Measurements from ENCODE around the gene SKP1. TPM values are rescaled to one million over a fixed set of nuclear protein-coding genes. Genes with fewer than 3 reads are reported as not detected.
A peak's percentile ranks its signal among the peaks of the same experiment; 100 is the strongest.
"Not testable (repeated sequence)": the region's sequence is repeated elsewhere in the genome, so short reads cannot be mapped to it uniquely, and the experiment has no call there.

The SKP1 gene
- polyA plus RNA-seq (ENCODE audit: insufficient read length in 3 of 3): 100 to 1,000 TPM; 643 to 801 (median 714) TPM
- long read RNA-seq, donor 1, full-length matches to known transcripts: 422 of 468 reads
- long read RNA-seq, donor 1, partial matches to known transcripts: 31 of 468 reads
- long read RNA-seq, donor 1, other reads (novel, unspliced or antisense): 15 of 468 reads
- long read RNA-seq, donor 2, full-length matches to known transcripts: 523 of 608 reads
- long read RNA-seq, donor 2, partial matches to known transcripts: 62 of 608 reads
- long read RNA-seq, donor 2, other reads (novel, unspliced or antisense): 23 of 608 reads
- long read RNA-seq, donor 3, full-length matches to known transcripts: 459 of 539 reads
- long read RNA-seq, donor 3, partial matches to known transcripts: 80 of 539 reads
- long read RNA-seq, donor 3, other reads (novel, unspliced or antisense): 0 of 539 reads
- long read RNA-seq, donor 4, full-length matches to known transcripts: 507 of 598 reads
- long read RNA-seq, donor 4, partial matches to known transcripts: 64 of 598 reads
- long read RNA-seq, donor 4, other reads (novel, unspliced or antisense): 27 of 598 reads
- long read RNA-seq, donor 5, full-length matches to known transcripts: 316 of 345 reads
- long read RNA-seq, donor 5, partial matches to known transcripts: 11 of 345 reads
- long read RNA-seq, donor 5, other reads (novel, unspliced or antisense): 18 of 345 reads
- long read RNA-seq, donor 6, full-length matches to known transcripts: 344 of 394 reads
- long read RNA-seq, donor 6, partial matches to known transcripts: 37 of 394 reads
- long read RNA-seq, donor 6, other reads (novel, unspliced or antisense): 13 of 394 reads
- long read RNA-seq, donor 7, full-length matches to known transcripts: 518 of 628 reads
- long read RNA-seq, donor 7, partial matches to known transcripts: 76 of 628 reads
- long read RNA-seq, donor 7, other reads (novel, unspliced or antisense): 34 of 628 reads
- long read RNA-seq, donor 8, full-length matches to known transcripts: 164 of 175 reads
- long read RNA-seq, donor 8, partial matches to known transcripts: 6 of 175 reads
- long read RNA-seq, donor 8, other reads (novel, unspliced or antisense): 5 of 175 reads
- long read RNA-seq, donor 9, full-length matches to known transcripts: 562 of 635 reads
- long read RNA-seq, donor 9, partial matches to known transcripts: 51 of 635 reads
- long read RNA-seq, donor 9, other reads (novel, unspliced or antisense): 22 of 635 reads
- long read RNA-seq, donor 10, full-length matches to known transcripts: 380 of 441 reads
- long read RNA-seq, donor 10, partial matches to known transcripts: 52 of 441 reads
- long read RNA-seq, donor 10, other reads (novel, unspliced or antisense): 9 of 441 reads
- long read RNA-seq, donor 11, full-length matches to known transcripts: 348 of 402 reads
- long read RNA-seq, donor 11, partial matches to known transcripts: 37 of 402 reads
- long read RNA-seq, donor 11, other reads (novel, unspliced or antisense): 17 of 402 reads
- long read RNA-seq, donor 12, full-length matches to known transcripts: 528 of 587 reads
- long read RNA-seq, donor 12, partial matches to known transcripts: 47 of 587 reads
- long read RNA-seq, donor 12, other reads (novel, unspliced or antisense): 12 of 587 reads
- long read RNA-seq, donor 13, full-length matches to known transcripts: 269 of 322 reads
- long read RNA-seq, donor 13, partial matches to known transcripts: 47 of 322 reads
- long read RNA-seq, donor 13, other reads (novel, unspliced or antisense): 6 of 322 reads
- long read RNA-seq, donor 14, full-length matches to known transcripts: 743 of 944 reads
- long read RNA-seq, donor 14, partial matches to known transcripts: 128 of 944 reads
- long read RNA-seq, donor 14, other reads (novel, unspliced or antisense): 73 of 944 reads
- long read RNA-seq, donor 15, full-length matches to known transcripts: 438 of 514 reads
- long read RNA-seq, donor 15, partial matches to known transcripts: 66 of 514 reads
- long read RNA-seq, donor 15, other reads (novel, unspliced or antisense): 10 of 514 reads
- long read RNA-seq, donor 16, full-length matches to known transcripts: 540 of 634 reads
- long read RNA-seq, donor 16, partial matches to known transcripts: 68 of 634 reads
- long read RNA-seq, donor 16, other reads (novel, unspliced or antisense): 26 of 634 reads

DNA sequence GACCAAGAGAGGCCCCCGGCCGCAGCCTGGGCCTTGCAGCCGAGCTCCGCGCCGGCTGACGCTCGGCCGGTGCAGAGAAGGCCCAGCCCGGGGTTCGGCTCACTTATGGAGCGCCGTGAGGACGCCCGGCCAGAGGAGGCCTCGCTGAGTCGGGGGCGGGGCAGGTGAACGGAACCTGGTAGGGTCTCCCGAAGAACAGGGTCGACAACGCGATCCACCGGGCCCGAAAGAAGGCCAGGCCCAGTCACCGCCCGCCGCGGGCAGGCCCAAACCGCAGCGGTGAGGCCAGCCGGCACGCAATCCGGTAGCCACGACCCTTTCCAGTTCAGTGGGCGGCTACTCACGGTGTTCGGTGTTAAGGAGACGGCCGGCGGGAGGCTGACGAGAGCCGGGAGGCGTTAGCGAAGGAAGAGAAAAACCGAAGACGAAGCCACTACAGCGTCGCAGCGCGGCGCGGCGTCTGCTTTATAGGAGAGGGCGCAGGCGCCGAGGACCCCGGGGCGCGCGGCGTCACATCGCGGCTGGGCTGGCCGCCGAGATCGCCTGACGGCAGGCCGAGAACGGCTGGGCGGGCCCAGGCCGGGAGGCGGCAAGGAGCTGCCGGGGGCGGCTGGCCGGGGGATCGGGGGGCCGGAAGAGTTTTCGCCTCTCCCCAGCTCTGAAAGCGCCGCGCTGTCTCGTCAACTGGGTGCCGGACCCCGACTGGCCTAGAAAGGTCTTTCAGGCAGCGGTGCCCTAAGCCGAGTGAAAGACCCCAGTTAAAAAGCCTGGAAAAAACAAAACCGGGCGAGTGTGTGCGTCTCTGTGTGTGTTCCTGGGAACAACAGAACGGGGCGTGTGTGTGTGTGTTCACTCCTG lies at the start of gene SKP1:
SKP1 (minus strand) TSS at position 440 of the 858 bp plus-strand sequence. CDS start 2,928 bp downstream, outside the sequence.
- DNase-seq: peak; percentile 85

- peak; percentile 98 for DNase-seq
Measured at GRCh38 chr5:134225780-134226440, 49.2 kb upstream of the SKP1 start, which contains the start of gene PPP2CA. Gene PPP2CA, minus strand, starts transcription at chr5:134226073. Its CDS starts 212 bp downstream, at chr5:134225861.

GRCh38 chr5:134224888-134225779 lies 48.4 kb upstream of the SKP1 start:
- peak; percentile 81 for DNase-seq

GRCh38 chr5:134223406-134224248 lies 46.9 kb upstream of the SKP1 start:
- DNase-seq: no peak

DNA sequence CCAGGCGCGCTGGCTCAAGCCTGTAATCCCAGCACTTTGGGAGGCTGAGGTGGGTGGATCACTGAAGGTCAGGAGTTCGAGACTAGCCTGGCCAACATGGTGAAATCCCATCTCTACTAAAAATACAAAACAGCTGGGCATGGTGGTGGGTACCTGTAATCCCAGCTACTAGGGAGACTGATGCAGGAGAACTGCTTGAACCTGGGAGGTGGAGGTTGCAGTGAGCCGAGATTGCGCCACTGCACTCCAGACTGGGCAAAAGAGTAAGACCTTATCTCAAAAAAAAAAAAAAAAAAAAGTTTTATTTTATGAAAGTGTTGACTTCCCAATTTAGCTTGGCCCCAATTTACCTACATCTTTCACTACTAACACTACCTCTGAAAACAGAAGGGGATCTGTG lies 44.9 kb upstream of the SKP1 start:
- not testable (repeated sequence) for DNase-seq

DNA sequence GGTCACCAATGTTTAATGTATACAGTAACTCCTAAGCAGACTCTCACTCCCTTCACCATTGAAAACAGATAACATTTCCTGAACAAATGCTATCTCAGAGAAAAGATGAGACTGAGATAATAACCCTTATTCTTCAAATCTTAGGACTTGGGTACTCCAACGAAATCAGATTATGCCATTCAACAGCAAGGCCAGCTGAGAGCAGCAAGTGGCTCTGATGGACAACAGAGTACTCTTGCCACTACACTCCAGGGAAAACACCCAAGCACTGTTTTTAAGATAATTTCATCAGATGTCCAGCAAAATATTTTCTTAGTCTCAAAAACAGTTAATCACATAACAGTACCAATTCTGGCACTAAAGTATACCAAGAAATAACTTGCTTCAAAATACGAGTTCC lies 39.0 kb upstream of the SKP1 start:
- DNase-seq: no peak

GRCh38 chr5:134211263-134212031 lies 34.7 kb upstream of the SKP1 start:
- peak; percentile 22 for DNase-seq

DNA sequence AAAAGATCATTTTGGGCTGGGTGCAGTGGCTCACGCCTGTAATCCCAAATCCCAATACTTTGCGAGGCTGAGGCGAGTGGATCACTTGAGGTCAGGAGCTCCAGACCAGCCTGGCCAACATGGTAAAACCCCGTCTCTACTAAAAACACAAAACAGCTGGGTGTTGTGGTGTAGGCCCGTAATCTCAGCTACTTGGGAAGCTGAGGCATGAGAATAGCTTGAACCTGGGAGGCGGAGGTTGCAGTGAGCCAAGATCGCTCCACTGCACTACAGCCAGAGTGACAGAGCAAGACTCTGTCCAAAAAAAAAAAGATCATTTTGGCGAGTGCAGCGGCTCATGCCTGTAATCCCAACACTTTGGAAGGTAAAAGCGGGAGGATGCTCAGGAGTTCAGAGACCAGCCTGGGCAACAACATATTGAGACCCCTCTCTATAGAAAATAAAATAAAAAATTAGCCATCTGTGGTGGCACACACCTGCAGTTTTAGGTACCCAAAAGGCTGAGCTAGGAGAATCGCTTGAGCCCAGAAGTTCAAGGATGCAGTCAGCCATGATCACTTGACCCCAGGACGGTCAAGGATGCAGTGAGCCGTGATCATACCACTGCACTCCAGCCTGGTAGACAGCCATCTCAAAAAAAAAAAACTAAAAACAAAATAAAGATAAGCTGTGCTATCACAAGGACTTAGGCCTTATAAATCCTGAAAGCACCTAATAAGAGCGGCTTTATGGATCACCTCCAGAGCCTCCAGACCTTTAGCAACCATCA lies 32.9 kb upstream of the SKP1 start:
- no peak for DNase-seq

DNA sequence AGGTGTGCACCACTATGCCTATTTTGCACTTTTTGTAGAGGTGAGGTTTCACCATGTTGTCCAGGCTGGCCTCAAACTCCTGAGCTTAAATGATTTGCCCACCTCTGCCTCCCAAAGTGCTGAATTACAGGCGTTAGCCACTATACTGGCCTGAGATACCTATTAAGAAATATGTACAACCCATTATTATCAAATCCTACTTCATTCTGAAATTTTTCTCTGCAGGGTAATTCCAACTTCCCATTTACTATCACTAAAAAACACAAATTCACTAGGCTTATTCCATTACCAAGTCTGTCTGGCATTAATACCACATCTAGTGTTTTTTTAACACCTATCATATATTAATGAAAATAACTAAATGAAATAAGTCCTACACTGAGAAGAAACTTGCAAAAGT lies 30.9 kb upstream of the SKP1 start:
- no peak for DNase-seq

DNA sequence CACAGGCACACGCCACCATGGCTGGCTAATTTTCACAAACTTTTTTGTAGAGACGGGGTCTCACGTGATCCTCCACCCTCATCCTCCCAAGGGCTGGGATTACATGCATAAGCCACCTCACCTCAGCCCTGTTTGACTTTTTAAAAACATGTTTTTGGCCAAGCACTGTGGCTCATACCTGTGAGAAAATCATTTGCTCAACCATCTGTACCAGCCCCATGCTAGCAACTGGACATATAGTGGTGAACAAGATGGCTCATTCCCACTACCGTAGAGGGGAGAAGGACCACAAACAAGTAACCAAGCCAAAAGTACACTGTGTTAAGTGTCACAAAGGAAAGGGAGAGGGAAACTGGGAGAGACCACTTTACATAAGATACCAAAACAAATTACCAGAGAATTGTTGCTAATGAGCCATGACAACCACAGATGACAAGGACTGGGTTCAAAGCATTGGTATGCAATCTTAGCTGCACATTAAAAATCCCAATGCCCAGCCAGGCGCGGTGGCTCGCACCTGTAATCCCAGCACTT lies 29.9 kb upstream of the SKP1 start:
- no peak for DNase-seq

DNA sequence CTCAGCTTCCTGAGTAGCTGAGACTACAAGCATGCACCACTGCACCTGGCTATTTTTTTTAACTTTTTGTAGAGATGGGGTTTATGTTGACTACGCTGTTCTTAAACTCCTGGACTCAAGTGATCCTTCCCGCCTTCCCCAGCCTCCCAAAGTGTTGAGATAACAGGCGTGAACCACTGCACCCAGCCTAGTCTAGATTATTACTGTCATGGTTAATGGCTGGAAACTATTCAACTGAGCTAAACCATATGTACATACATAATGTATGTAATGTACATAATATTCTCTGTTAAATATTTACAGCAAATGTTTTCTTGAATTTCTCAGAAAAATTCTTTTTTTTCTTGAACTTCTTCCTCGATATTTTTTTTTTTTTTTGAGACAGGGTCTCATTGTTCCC lies 27.8 kb upstream of the SKP1 start:
- no peak for DNase-seq

DNA sequence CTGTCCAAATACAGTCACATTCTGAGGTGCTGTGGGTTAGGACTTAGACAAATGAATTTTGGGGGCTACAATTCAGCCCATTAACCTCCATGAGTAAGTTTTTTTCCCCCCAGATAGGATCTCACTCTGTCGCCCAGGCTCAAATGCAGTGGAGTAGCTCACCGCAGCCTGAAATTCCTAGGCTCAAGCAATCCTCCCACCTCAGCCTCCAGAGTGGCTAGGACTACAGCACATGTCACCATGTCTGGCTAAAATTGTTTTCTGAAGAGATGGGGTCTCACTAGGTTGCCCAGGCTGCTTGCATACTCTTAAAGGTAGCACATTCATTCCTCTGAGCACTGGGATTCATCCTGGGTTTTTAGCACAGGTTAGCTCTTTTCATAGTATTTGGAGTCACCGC lies 26.9 kb upstream of the SKP1 start:
- no peak for DNase-seq

DNA sequence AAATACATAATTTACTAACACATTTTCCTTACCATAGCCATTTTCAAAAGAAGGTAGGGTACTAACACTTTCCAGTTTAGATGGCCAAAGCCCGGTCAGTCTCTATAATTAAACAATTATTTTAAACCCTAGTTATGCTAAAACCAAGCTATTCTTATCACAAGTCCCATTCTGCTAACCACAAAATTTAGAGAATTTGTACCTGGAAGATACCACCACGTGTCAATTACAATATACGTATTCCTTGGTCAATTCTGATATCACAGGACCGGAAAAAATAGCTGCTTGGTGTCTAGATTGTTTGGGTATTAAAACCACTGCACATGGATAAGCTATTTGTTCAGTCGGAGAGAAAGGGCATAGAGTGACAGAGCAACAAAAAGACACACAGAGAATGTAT lies 18.9 kb upstream of the SKP1 start:
- DNase-seq: no peak

GRCh38 chr5:134189031-134189430 lies 12.3 kb upstream of the SKP1 start:
- no peak for DNase-seq
